Measurements from ENCODE around the gene CRLF1. TPM values are rescaled to one million over a fixed set of nuclear protein-coding genes. Genes with fewer than 3 reads are reported as not detected.

The CRLF1 gene
- total and polyA plus RNA-seq, 2 donors (not counting 1 experiment from before 2014, with no cell fraction given): not detected

- ChIA-PET CTCF (no interaction called here), POLR2A (interaction anchor here (1.6 kb wide), 1 partner anchor 47 kb away, joined by 4 read pairs; the partner anchor contains the start of gene REX1BD)
- Histone ChIP-seq H3K4me3 (ENCODE audit: control extremely low read depth in 1 of 5, extremely low read depth in 1 of 5, insufficient read depth in 1 of 5, low read depth in 2 of 5, low read length in 4 of 5) (peak overlapping the region in 1 of 5 experiments; percentile 71), H3K9me3 (ENCODE audit: control extremely low read depth in 1 of 3, control insufficient read depth in 2 of 3, insufficient read depth in 1 of 3, low read length in 2 of 3) (peaks cover 0 to 6% (median 0%) of the 10 kb centered on the region in 3 donors), H3K79me2 (ENCODE audit: control insufficient read depth, insufficient read depth, low read length) (peaks cover 11% of the 10 kb centered on the region), H3K27ac (ENCODE audit: low read length in 2 of 2) (no peak overlapping the region), H2AFZ (ENCODE audit: insufficient read depth, low read depth, low read length, poor library complexity, severe bottlenecking) (no peak overlapping the region), H3K36me3 (replicated peaks in 1 of 2; ENCODE audit: control extremely low read depth in 1 of 2, control insufficient read depth in 1 of 2, extremely low read depth in 1 of 2, insufficient read depth in 2 of 2, low read length in 1 of 2) (no peaks in the 10 kb centered on the region), H4K20me1 (ENCODE audit: control insufficient read depth, insufficient read depth, low read length, poor library complexity, severe bottlenecking) (no peaks in the 10 kb centered on the region), H3K4me2 (replicated peaks; ENCODE audit: low read depth, low read length, poor library complexity, severe bottlenecking) (peak overlapping the region; percentile 91), H3K27me3 (replicated peaks in 1 of 4; ENCODE audit: control extremely low read depth in 1 of 4, control insufficient read depth in 3 of 4, insufficient read depth in 4 of 4, low read length in 3 of 4) (no peaks in the 10 kb centered on the region), H3K9ac (ENCODE audit: low read length) (no peak overlapping the region), H3K4me1 (ENCODE audit: control insufficient read depth in 2 of 2, insufficient read depth in 2 of 2, low read length in 2 of 2) (peaks cover 12 to 27% of the 10 kb centered on the region in 2 donors)
- H3K4me3 Mint-ChIP-seq: peak overlapping the region; percentile 95
- H3K9me3 Mint-ChIP-seq (ENCODE audit: insufficient read depth): no peaks in the 10 kb centered on the region
- intact Hi-C loops (cut with micrococcal nuclease): loop anchor here (1.0 to 5.0 kb wide), 8 partner anchors 47 to 427 kb away; partner anchors contain the start of genes ARMC6, CRTC1, ELL and SLC25A42
- TF ChIP-seq CTCF (IDR thresholded peaks at IDR 0.05): no peak
- TF ChIP-seq EZH2 (IDR thresholded peaks at IDR 0.05; ENCODE audit: borderline replicate concordance, insufficient read depth, low read depth, low read length, poor library complexity, severe bottlenecking): no peak
- WGBS (ENCODE audit: insufficient coverage): 0% methylated on average over 4 of the region's 6 CpGs
- ATAC-seq (ENCODE audit: low read depth) (no peak), DNase-seq (no peak)
- peaks cover 25% of the 10 kb centered on the region for H3K4me1 Mint-ChIP-seq
- H3K27ac Mint-ChIP-seq: peak overlapping the region; percentile 95
- H3K27me3 Mint-ChIP-seq: peaks cover 3% of the 10 kb centered on the region
Observed at GRCh38 chr19:18635831-18636182, 29.2 kb upstream of the CRLF1 start.

GRCh38 chr19:18634612-18635297 is 28.2 kb upstream of the CRLF1 start:
- ChIA-PET CTCF (interaction anchor here (0.6 to 1.4 kb wide), 2 partner anchors 213 to 776 kb away, joined by 3 read pairs; no protein-coding TSS in a partner anchor), POLR2A (interaction anchor here (1.6 kb wide), 1 partner anchor 46 kb away, joined by 4 read pairs; the partner anchor contains the start of gene REX1BD)
- Histone ChIP-seq H4K20me1 (ENCODE audit: control insufficient read depth, insufficient read depth, low read length, poor library complexity, severe bottlenecking) (no peaks in the 10 kb centered on the region), H2AFZ (ENCODE audit: insufficient read depth, low read depth, low read length, poor library complexity, severe bottlenecking) (no peak overlapping the region), H3K4me1 (ENCODE audit: control insufficient read depth in 2 of 2, insufficient read depth in 2 of 2, low read length in 2 of 2) (peaks cover 12 to 27% of the 10 kb centered on the region in 2 donors), H3K9ac (ENCODE audit: low read length) (no peak overlapping the region), H3K4me2 (replicated peaks; ENCODE audit: low read depth, low read length, poor library complexity, severe bottlenecking) (no peak overlapping the region), H3K36me3 (replicated peaks in 1 of 2; ENCODE audit: control extremely low read depth in 1 of 2, control insufficient read depth in 1 of 2, extremely low read depth in 1 of 2, insufficient read depth in 2 of 2, low read length in 1 of 2) (no peaks in the 10 kb centered on the region), H3K27me3 (replicated peaks in 1 of 4; ENCODE audit: control extremely low read depth in 1 of 4, control insufficient read depth in 3 of 4, insufficient read depth in 4 of 4, low read length in 3 of 4) (no peaks in the 10 kb centered on the region), H3K79me2 (ENCODE audit: control insufficient read depth, insufficient read depth, low read length) (peaks cover 11% of the 10 kb centered on the region), H3K9me3 (ENCODE audit: control extremely low read depth in 1 of 3, control insufficient read depth in 2 of 3, insufficient read depth in 1 of 3, low read length in 2 of 3) (peaks cover 0 to 6% (median 0%) of the 10 kb centered on the region in 3 donors), H3K4me3 (ENCODE audit: control extremely low read depth in 1 of 5, extremely low read depth in 1 of 5, insufficient read depth in 1 of 5, low read depth in 2 of 5, low read length in 4 of 5) (no peak overlapping the region), H3K27ac (ENCODE audit: low read length in 2 of 2) (no peak overlapping the region)
- peak overlapping the region; percentile 30 for H3K4me3 Mint-ChIP-seq
- DNase-seq: no peak
- TF ChIP-seq CTCF (IDR thresholded peaks at IDR 0.05) (no peak), EZH2 (IDR thresholded peaks at IDR 0.05; ENCODE audit: borderline replicate concordance, insufficient read depth, low read depth, low read length, poor library complexity, severe bottlenecking) (no peak)
- ATAC-seq (ENCODE audit: low read depth): no peak
- H3K27ac Mint-ChIP-seq: no peak overlapping the region
- intact Hi-C loops (cut with micrococcal nuclease): loop anchor here (5.0 kb wide), 2 partner anchors 68 to 153 kb away; no protein-coding TSS in a partner anchor
- H3K27me3 Mint-ChIP-seq: peaks cover 3% of the 10 kb centered on the region
- H3K4me1 Mint-ChIP-seq: peaks cover 25% of the 10 kb centered on the region
- no peaks in the 10 kb centered on the region for H3K9me3 Mint-ChIP-seq (ENCODE audit: insufficient read depth)
- 84% methylated on average over 11 of the region's 12 CpGs for WGBS (ENCODE audit: insufficient coverage)

All from B cell (primary cell).